ENCODE results near the gene AMZ1.
"Not testable (repeated sequence)": the region's sequence is repeated elsewhere in the genome, so short reads cannot be mapped to it uniquely, and the experiment has no call there.

The AMZ1 gene

DNA sequence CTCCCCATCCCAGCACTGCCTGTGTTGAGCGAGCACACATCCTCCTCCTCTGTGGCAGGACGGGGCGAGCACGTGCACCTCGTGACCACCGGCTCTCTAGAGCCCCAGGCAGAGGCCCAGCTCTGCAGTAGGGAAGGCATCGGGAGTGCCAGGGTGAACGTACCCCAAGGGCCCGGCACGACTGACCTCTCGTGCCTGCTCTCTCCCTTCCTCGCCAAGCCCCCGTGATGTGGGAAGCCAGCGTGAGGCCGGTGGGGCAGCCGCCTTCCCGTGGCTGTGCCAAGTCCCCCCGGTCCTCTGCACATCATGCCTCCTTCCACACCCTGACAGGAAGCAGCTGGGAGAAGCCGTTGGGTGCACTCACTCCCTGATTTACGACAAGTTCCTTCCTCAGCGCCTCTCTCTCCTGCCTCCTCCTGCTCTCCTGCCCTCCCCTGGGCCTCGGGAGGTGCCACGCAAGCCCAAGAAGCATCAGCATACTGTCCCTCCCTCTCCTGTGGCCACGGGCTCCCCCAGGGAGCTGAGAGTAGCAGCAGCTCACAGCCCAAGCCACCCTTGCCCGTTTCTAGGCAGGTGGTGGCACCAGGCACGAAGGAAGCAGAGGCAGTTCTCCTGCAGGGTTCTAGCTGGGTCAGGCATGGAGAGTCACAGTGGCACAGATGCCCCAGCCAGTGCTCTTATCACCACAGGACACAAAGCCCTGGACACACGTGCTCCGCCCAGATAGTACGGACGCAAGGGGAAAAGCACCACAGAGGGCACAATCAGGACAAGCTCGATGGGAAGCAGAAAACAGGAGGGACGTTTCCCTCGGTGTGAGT lies 47.0 kb downstream of the AMZ1 start:
- Mint-ChIP-seq H3K27ac (peak overlapping the region; percentile 62), H3K36me3 (peaks cover 27% of the 10 kb centered on the region), H3K4me3 (peak overlapping the region; percentile 3), H3K27me3 (no peaks in the 10 kb centered on the region), H3K9me3 (no peaks in the 10 kb centered on the region), H3K4me1 (peaks cover 27% of the 10 kb centered on the region)
- ATAC-seq (ENCODE audit: low read depth) (peak; percentile 24), DNase-seq (ENCODE audit: low spot score in 2 of 2) (no peak)

DNA sequence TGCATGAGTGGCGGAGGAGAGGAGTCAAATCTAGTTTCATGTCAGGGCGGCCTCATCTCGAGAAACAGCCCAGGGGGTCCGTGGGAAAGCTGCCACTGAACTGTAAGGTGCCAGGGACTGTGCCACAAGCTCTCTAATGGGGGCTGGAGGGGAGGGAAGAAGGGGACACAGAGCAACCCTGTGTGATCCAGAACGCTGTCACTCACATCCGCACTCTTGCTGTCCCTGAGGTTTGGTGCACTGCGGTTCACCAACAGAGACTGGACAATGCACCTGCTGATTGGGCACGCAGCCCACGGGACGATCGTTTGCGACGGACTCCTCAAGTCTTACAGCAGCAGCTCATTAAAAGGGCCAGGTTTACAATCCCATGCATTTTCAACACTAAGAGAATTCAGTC lies 47.7 kb downstream of the AMZ1 start:
- Mint-ChIP-seq H3K27me3 (no peaks in the 10 kb centered on the region), H3K4me3 (no peak overlapping the region), H3K4me1 (peaks cover 32% of the 10 kb centered on the region), H3K27ac (peak overlapping the region; percentile 62), H3K36me3 (peaks cover 27% of the 10 kb centered on the region), H3K9me3 (no peaks in the 10 kb centered on the region)
- no peak for DNase-seq (ENCODE audit: low spot score in 2 of 2)
- no peak for ATAC-seq (ENCODE audit: low read depth)

DNA sequence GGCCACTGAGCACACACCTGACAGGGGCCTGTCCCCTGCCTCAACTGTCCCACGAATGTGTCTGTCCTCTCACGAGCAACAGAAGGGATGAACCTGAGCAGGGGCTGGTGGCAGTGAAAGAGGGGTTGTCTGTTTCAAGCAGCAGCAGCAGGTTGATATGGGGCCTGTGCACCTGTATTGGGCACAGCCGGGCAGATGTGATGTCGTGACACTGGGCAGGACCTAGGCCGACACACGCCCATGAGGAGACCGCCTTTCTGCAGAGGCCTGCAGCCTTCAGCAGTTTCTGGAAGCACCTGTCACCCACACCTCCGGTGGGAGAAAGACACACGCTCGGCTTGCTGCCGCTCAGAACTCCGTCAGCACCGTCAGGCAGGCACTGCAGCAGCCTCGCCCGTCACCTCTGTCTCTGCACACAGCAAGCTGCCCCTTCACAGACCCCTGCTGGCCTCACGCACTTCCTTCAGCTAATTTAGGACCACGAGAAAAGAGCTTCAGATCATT lies 48.5 kb downstream of the AMZ1 start:
- H3K4me1 Mint-ChIP-seq: peaks cover 34% of the 10 kb centered on the region
- no peak overlapping the region for H3K27ac Mint-ChIP-seq
- no peaks in the 10 kb centered on the region for H3K9me3 Mint-ChIP-seq
- ATAC-seq (ENCODE audit: low read depth): peak; percentile 39
- no peak for DNase-seq (ENCODE audit: low spot score in 2 of 2)
- peaks cover 22% of the 10 kb centered on the region for H3K36me3 Mint-ChIP-seq
- H3K27me3 Mint-ChIP-seq: no peaks in the 10 kb centered on the region
- H3K4me3 Mint-ChIP-seq: no peak overlapping the region

DNA sequence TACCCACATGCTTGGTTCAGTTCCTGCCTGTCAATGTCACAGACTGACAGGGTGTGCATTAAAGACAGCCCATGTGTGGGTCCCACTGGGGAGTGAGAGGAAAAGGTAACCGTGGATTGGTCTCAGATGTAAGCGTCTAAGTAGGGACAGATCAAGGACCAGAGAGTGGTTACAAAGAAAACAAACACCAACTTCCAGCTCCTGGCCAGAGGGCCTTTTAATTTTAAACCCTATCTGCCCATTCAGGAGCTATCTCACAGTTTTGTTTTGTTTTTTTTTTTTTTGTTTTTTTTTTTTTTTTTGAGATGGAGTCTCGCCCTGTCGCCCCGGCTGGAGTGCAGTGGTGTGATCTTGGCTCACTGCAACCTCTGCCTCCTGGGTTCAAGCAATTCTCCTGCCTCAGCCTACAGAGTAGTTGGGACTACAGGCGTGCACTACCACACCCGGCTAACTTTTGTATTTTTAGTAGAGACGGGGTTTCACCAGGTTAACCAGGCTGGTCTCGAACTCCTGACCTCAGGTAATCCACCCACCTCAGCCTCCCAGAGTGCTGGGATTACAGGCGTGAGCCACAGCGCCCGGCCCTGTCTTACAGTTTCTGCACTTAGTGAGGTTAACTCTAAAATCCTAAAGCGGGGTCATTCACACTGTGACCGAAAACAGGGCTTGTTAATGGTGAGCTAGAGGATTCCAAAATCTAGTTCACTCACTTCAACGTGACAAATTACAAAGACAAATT lies 49.2 kb downstream of the AMZ1 start:
- not testable (repeated sequence) for H3K9me3 Mint-ChIP-seq; ATAC-seq (ENCODE audit: low read depth); H3K4me3 Mint-ChIP-seq; H3K27ac Mint-ChIP-seq; DNase-seq (ENCODE audit: low spot score in 2 of 2); H3K27me3 Mint-ChIP-seq
- Mint-ChIP-seq H3K36me3 (peaks cover 18% of the 10 kb centered on the region), H3K4me1 (peaks cover 36% of the 10 kb centered on the region)

DNA sequence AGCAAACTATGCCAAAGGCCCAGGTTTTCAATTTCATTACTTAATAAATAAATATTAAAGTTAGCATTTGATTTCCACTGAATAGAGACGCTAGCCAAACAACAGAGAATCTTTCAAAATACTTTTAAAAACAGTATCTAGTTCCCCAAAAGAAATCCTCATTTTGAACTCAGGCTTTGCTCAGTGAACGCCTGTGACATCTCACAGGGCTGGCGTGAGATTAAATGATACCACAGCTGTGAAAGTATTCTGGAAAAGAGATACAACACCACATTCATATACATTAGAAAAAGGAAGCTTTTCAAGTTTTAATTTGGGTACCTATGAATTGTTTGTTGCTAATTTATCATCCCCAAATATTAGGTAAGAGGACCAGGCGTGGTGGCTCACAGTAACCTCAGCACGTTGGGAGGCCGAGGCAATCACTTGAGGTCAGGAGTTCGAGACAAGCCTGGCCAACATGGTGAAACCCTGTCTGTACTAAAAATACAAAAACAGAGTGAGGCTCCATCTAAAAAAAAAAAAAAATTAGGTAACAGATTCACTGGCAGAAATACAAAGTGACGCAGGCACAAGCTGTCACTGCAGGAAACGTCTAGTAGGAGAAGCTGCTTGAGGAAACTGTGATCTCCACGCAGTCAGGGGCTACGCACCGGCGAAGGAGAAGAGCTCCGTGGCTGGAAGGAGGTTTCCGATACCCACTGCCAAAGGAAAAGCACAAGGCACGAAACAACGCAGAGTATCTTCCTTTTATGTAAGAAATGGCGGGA lies 50.0 kb downstream of the AMZ1 start:
- peaks cover 35% of the 10 kb centered on the region for H3K4me1 Mint-ChIP-seq
- ATAC-seq (ENCODE audit: low read depth) (no peak), DNase-seq (ENCODE audit: low spot score in 2 of 2) (no peak)
- no peaks in the 10 kb centered on the region for H3K9me3 Mint-ChIP-seq
- no peaks in the 10 kb centered on the region for H3K27me3 Mint-ChIP-seq
- H3K4me3 Mint-ChIP-seq: no peak overlapping the region
- peaks cover 18% of the 10 kb centered on the region for H3K36me3 Mint-ChIP-seq
- no peak overlapping the region for H3K27ac Mint-ChIP-seq

DNA sequence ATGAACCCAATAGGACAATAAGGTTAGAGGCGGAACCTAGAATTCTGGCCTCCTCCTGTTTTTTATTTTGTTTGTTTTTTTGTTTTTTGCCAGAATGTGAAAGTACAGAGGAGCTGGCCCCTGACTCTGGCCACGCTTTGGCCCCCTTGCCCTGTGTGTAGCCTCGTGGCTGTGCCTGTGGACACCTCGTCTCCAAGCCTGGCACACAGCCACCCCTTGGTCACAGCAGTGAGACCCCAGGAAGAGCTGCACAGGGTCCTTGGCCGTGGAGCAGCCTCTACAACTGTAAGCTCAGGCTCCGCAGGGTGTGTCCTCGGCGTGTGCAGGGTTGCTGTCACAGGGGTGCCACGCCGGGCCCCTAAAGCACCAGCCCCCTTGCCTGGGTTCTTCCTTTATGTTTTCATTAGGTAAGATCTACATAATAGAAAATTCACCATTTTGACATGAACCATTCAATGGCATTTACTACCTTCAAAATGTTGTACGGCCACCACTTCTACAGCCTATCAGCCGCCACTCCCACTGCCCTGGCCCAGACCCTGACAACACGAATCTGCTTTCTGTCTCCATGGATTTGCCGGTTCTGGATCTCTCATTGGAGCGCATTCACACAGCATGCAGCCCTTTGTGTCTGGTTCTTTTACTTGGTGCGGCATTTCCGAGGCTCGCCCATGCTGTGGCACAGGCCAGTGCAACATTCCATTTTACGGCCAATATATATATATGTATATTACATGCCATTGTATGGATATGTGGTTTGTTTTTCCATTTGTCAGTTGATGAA lies 51.0 kb downstream of the AMZ1 start:
- ATAC-seq (ENCODE audit: low read depth): no peak
- peaks cover 30% of the 10 kb centered on the region for H3K4me1 Mint-ChIP-seq
- H3K36me3 Mint-ChIP-seq: peaks cover 15% of the 10 kb centered on the region
- H3K27me3 Mint-ChIP-seq: no peaks in the 10 kb centered on the region
- no peak overlapping the region for H3K27ac Mint-ChIP-seq
- H3K9me3 Mint-ChIP-seq: no peaks in the 10 kb centered on the region
- no peak overlapping the region for H3K4me3 Mint-ChIP-seq
- no peak for DNase-seq (ENCODE audit: low spot score in 2 of 2)

DNA sequence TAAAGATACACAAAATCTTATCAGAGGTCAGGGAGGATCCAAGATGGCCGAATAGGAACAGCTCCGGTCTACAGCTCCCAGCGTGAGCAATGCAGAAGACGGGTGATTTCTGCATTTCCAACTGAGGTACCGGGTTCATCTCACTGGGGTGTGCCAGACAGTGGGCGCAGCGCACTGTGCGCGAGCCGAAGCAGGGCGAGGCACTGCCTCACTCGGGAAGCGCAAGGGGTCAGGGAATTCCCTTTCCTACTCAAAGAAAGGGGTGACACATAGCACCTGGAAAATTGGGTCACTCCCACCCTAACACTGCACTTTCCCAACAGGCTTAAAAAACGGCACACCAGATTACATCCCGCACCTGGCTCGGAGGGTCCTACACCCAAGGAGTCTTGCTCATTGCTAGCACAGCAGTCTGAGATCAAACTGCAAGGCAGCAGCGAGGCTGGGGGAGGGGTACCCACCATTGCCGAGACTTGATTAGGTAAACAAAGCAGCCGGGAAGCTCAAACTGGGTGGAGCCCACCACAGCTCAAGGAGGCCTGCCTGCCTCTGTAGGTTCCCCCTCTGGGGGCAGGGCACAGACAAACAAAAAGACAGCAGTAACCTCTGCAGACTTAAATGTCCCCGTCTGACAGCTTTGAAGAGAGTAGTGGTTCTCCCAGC lies 55.7 kb downstream of the AMZ1 start:
- not testable (repeated sequence) for ATAC-seq (ENCODE audit: low read depth); H3K4me3 Mint-ChIP-seq; DNase-seq (ENCODE audit: low spot score in 2 of 2); H3K27me3 Mint-ChIP-seq; H3K9me3 Mint-ChIP-seq; H3K27ac Mint-ChIP-seq
- Mint-ChIP-seq H3K36me3 (peaks cover 32% of the 10 kb centered on the region), H3K4me1 (peaks cover 23% of the 10 kb centered on the region)

DNA sequence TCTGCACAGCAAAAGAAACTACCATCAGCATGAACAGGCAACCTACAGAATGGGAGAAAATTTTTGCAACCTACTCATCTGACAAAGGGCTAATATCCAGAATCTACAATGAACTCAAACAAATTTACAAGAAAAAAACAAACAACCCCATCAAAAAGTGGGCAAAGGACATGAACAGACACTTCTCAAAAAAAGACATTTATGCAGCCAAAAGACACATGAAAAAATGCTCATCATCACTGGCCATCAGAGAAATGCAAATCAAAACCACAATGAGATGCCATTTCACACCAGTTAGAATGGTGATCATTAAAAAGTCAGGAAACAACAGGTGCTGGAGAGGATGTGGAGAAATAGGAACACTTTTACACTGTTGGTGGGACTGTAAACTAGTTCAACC lies 60.7 kb downstream of the AMZ1 start:
- H3K27me3 Mint-ChIP-seq; DNase-seq (ENCODE audit: low spot score in 2 of 2); H3K27ac Mint-ChIP-seq; ATAC-seq (ENCODE audit: low read depth); H3K4me3 Mint-ChIP-seq; H3K9me3 Mint-ChIP-seq: not testable (repeated sequence)
- H3K4me1 Mint-ChIP-seq: peaks cover 26% of the 10 kb centered on the region
- peaks cover 25% of the 10 kb centered on the region for H3K36me3 Mint-ChIP-seq

DNA sequence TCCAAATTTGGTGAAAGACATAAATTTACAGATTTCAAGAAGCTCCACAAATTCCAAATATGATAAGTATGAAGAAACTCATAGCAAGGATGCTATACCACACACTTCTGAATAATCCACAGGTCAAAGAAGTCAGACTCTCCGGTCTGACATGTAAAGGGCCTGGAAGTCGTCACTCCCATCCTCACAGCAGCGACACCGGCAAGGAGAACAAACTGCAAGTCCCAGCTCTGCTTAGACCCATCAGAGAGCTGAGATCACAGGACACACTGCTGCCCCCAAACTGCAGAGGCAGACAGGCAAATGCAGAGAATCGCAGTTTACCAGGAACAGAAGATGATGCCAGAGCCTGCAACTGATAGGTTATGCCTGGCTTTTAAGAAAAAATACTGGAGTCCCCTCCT lies 62.0 kb downstream of the AMZ1 start:
- Mint-ChIP-seq H3K36me3 (peaks cover 25% of the 10 kb centered on the region), H3K27ac (peak overlapping the region; percentile 12), H3K27me3 (no peaks in the 10 kb centered on the region), H3K4me1 (peaks cover 25% of the 10 kb centered on the region), H3K4me3 (no peak overlapping the region), H3K9me3 (peaks cover 1% of the 10 kb centered on the region)
- no peak for DNase-seq (ENCODE audit: low spot score in 2 of 2)
- ATAC-seq (ENCODE audit: low read depth): no peak

DNA sequence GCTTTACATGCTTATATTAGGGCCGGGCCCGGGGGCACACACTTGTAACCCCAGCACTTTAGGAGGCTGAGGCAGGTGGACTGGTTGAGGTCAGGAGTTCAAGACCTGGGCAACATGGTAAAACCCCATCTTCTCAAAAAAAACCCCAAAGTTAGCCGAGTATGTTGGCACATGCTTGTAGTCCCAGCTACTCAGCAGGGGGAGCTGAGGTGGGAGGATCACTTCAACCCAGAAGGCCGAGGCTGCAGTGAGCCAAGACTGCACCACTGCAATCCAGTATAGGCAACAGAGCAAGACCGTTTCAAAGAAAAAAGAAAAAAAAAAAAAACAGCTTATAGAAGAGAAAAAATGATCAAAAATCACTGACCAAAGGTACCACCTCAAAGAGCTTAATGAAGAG lies 63.1 kb downstream of the AMZ1 start:
- Mint-ChIP-seq H3K36me3 (peaks cover 30% of the 10 kb centered on the region), H3K27me3 (no peaks in the 10 kb centered on the region), H3K27ac (peak overlapping the region; percentile 2), H3K4me3 (no peak overlapping the region), H3K4me1 (peaks cover 24% of the 10 kb centered on the region), H3K9me3 (peaks cover 1% of the 10 kb centered on the region)
- DNase-seq (ENCODE audit: low spot score in 2 of 2): no peak
- ATAC-seq (ENCODE audit: low read depth): peak; percentile 46

DNA sequence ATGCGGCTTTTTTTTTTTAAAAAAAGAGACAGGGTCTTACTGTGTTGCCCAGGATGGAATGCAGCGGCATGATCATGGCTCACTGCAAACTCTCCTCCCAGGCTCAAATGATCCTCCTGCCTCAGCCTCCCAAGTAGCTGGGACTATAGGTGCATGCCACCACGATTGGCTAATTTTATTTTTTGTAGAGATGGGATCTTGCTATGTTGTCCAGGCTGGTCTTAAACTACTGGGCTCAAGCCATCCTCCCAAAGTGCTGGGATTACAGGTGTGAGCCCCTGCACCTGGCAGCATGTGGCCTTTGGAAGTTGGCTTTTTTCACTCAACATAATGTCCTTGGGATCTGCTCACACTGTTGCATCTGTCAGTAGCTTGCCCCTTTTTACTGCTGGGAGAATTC lies 65.1 kb downstream of the AMZ1 start:
- no peak overlapping the region for H3K4me3 Mint-ChIP-seq
- DNase-seq (ENCODE audit: low spot score in 2 of 2) (no peak), ATAC-seq (ENCODE audit: low read depth) (no peak)
- no peaks in the 10 kb centered on the region for H3K27me3 Mint-ChIP-seq
- H3K9me3 Mint-ChIP-seq: no peaks in the 10 kb centered on the region
- peak overlapping the region; percentile 48 for H3K27ac Mint-ChIP-seq
- peaks cover 26% of the 10 kb centered on the region for H3K36me3 Mint-ChIP-seq
- H3K4me1 Mint-ChIP-seq: peaks cover 25% of the 10 kb centered on the region

DNA sequence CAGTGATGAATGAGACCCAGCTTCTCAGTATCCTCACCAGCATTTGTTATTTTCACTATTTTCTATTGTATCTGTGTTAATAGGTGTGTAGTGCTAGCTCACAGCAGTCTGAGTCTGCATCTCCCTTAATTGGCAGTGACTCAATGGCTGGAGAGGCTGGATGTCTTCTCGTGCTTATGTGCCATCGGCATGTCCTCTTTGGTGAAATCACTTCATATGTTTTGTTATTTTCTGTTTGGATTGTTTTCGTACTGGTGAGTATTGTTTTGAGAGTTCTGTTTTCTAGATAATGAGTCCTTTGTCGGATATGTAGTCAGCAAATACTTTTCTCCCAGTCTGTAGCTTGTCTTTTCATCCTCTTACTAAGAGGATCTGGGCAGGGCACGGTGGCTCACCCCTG lies 66.1 kb downstream of the AMZ1 start:
- no peak overlapping the region for H3K4me3 Mint-ChIP-seq
- ATAC-seq (ENCODE audit: low read depth) (no peak), DNase-seq (ENCODE audit: low spot score in 2 of 2) (no peak)
- H3K36me3 Mint-ChIP-seq: peaks cover 26% of the 10 kb centered on the region
- no peaks in the 10 kb centered on the region for H3K9me3 Mint-ChIP-seq
- H3K27ac Mint-ChIP-seq: peak overlapping the region; percentile 42
- H3K27me3 Mint-ChIP-seq: no peaks in the 10 kb centered on the region
- H3K4me1 Mint-ChIP-seq: peaks cover 32% of the 10 kb centered on the region

DNA sequence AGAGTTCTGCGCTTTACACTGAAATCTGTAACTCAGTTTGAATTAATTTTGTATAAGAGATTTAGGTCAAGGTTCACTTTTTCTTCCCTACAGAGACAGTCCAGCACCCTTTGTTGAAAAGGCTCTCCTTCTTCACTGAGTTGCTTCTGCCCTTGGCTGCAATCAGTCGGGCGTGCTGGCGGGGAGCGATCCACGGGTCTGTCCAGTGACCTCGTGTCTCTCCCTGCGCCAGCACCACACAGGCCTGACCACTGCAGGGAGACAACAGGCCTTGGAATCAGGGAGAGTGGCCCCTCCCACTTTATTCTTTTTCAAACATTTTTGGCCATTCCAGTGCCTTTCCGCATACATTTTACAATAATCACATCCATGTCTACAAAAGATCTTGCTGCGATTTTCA lies 66.9 kb downstream of the AMZ1 start:
- H3K27me3 Mint-ChIP-seq: no peaks in the 10 kb centered on the region
- H3K27ac Mint-ChIP-seq: peak overlapping the region; percentile 42
- DNase-seq (ENCODE audit: low spot score in 2 of 2) (no peak), ATAC-seq (ENCODE audit: low read depth) (no peak)
- peaks cover 26% of the 10 kb centered on the region for H3K36me3 Mint-ChIP-seq
- H3K9me3 Mint-ChIP-seq: no peaks in the 10 kb centered on the region
- H3K4me3 Mint-ChIP-seq: no peak overlapping the region
- peaks cover 37% of the 10 kb centered on the region for H3K4me1 Mint-ChIP-seq

Measured in memory B cell (primary cell).